Measurements from ENCODE around the gene SFRP5.
A peak's percentile ranks its signal among the peaks of the same experiment; 100 is the strongest.

Gene SFRP5

GRCh38 chr10:97747573-97747972 lies 24.2 kb downstream of the SFRP5 start:
- no peak overlapping the region for H3K27ac ChIP-seq

GRCh38 chr10:97744405-97745035 lies 27.3 kb downstream of the SFRP5 start:
- no peak overlapping the region for H3K27ac ChIP-seq
- TF ChIP-seq ZFX (IDR thresholded peaks at IDR 0.05; ENCODE audit: borderline replicate concordance) = no peak
- no peak for TF ChIP-seq CTCF (IDR thresholded peaks at IDR 0.05)

More at GRCh38 chr10:97747573-97747972, 24.2 kb downstream of the SFRP5 start:
- TF ChIP-seq CTCF (IDR thresholded peaks at IDR 0.05) = no peak

GRCh38 chr10:97743169-97743943 lies 28.4 kb downstream of the SFRP5 start:
- no peak for TF ChIP-seq CTCF (IDR thresholded peaks at IDR 0.05)
- no peak for TF ChIP-seq ZFX (IDR thresholded peaks at IDR 0.05; ENCODE audit: borderline replicate concordance)
- no peak overlapping the region for H3K27ac ChIP-seq

- TF ChIP-seq CTCF (IDR thresholded peaks at IDR 0.05) = no peak
- no peak for TF ChIP-seq ZFX (IDR thresholded peaks at IDR 0.05; ENCODE audit: borderline replicate concordance)
- H3K27ac ChIP-seq = no peak overlapping the region
Observed at GRCh38 chr10:97740613-97741012, 31.2 kb downstream of the SFRP5 start.

- H3K27ac ChIP-seq = no peak overlapping the region
- TF ChIP-seq CTCF (IDR thresholded peaks at IDR 0.05) (no peak), ZFX (IDR thresholded peaks at IDR 0.05; ENCODE audit: borderline replicate concordance) (no peak)
Observed at GRCh38 chr10:97738616-97739015, 33.2 kb downstream of the SFRP5 start.

GRCh38 chr10:97737770-97738265 lies 34.0 kb downstream of the SFRP5 start:
- no peak for TF ChIP-seq CTCF (IDR thresholded peaks at IDR 0.05)
- no peak for TF ChIP-seq ZFX (IDR thresholded peaks at IDR 0.05; ENCODE audit: borderline replicate concordance)

More at GRCh38 chr10:97737770-97738265, 34.0 kb downstream of the SFRP5 start:
- peak overlapping the region; percentile 71 for H3K27ac ChIP-seq

Data from 22Rv1 (cell line).